H1 (cell line): ENCODE data around the gene GMCL2. TPM values are rescaled to one million over a fixed set of nuclear protein-coding genes. Genes with fewer than 3 reads are reported as not detected.

ENCODE experiments used
- CTCF ChIA-PET: fragments of 300-600 bp; sonication (Branson Sonifier 250); formaldehyde crosslinking; loops from one replicate; lab custom pipeline; 2021; ENCODE audit not compliant: partially characterized antibody; lab: Charles Lee
- POLR2A ChIA-PET: fragments of 300-600 bp; sonication (Branson Sonifier 250); formaldehyde crosslinking; loops from one replicate; lab custom pipeline; 2021; ENCODE audit warnings: inconsistent platforms; ENCODE audit not compliant: partially characterized antibody; lab: Charles Lee
- DNase-seq, 2 experiments: peaks; one replicate each; pipeline versions ENCODE4 v3.0.0 to v3.0.0-alpha.2; 2010 to 2022; ENCODE audit warnings: low spot score in 2 of 2, low read depth in 1 of 2, mixed read lengths in 1 of 2
- FAIRE-seq: peaks from 2 replicates; lab custom pipeline; 2011; peaks lifted over from hg19 to GRCh38; lab: Jason Lieb, UNC
- H2AFZ ChIP-seq: 2 replicates; pipeline ENCODE4 v1.8.1; 2012; ENCODE audit warnings: low read length, inconsistent platforms
- H2AK5ac ChIP-seq: 2 replicates; pipeline ENCODE4 v1.6.1; 2013; ENCODE audit warnings: low read depth, low read length
- H2BK120ac ChIP-seq: replicated peaks from 2 replicates; pipeline ENCODE3; 2013; ENCODE audit warnings: low read depth, low read length, inconsistent platforms
- H2BK12ac ChIP-seq: 2 replicates; pipeline ENCODE4 v1.6.1; 2013; ENCODE audit warnings: low read depth, low read length
- H2BK15ac ChIP-seq: 2 replicates; pipeline ENCODE4 v1.6.1; 2013; ENCODE audit warnings: low read length
- H2BK20ac ChIP-seq: 2 replicates; pipeline ENCODE4 v1.6.1; 2013; ENCODE audit warnings: low read length
- H2BK5ac ChIP-seq: 2 replicates; pipeline ENCODE4 v1.6.1; 2013; ENCODE audit warnings: low read depth, low read length
- H3K14ac ChIP-seq: 2 replicates; pipeline ENCODE4 v1.6.1; 2013; ENCODE audit warnings: inconsistent platforms; ENCODE audit not compliant: insufficient read length
- H3K18ac ChIP-seq: 2 replicates; pipeline ENCODE4 v1.6.1; 2013; ENCODE audit warnings: low read length; ENCODE audit errors: extremely low read depth
- H3K23ac ChIP-seq: 2 replicates; pipeline ENCODE4 v1.6.1; 2013; ENCODE audit warnings: inconsistent platforms; ENCODE audit not compliant: insufficient read length
- H3K23me2 ChIP-seq: 2 replicates; pipeline ENCODE4 v1.6.1; 2013; ENCODE audit warnings: low read depth, low read length
- H3K27ac ChIP-seq: 2 replicates; pipeline ENCODE4 v1.6.1; 2011; ENCODE audit warnings: low read depth, low read length, inconsistent platforms
- H3K27me3 ChIP-seq, 4 experiments: replicated peaks in 1 of 4; 1 replicate in 1 of 4; 2 replicates in 3 of 4; pipeline versions ENCODE4 v1.6.1 to v1.8.1; 2011 to 2013; ENCODE audit warnings: low read length in 3 of 4, mild to moderate bottlenecking in 3 of 4, inconsistent platforms in 2 of 4, mixed read lengths in 2 of 4, moderate library complexity in 1 of 4; ENCODE audit not compliant: control insufficient read depth in 3 of 4, insufficient read depth in 3 of 4; ENCODE audit errors: extremely low read depth in 1 of 4
- H3K36me3 ChIP-seq, 4 experiments: 2 replicates each; pipeline versions ENCODE4 v1.6.1 to v1.8.1; 2011 to 2013; ENCODE audit warnings: mild to moderate bottlenecking in 4 of 4, low read length in 3 of 4, moderate library complexity in 2 of 4, control low read depth in 1 of 4, inconsistent platforms in 1 of 4; ENCODE audit not compliant: insufficient read depth in 4 of 4, control insufficient read depth in 2 of 4
- H3K4ac ChIP-seq: replicated peaks from 2 replicates; pipeline ENCODE3; 2013; ENCODE audit warnings: low read length, low read depth, mixed read lengths, inconsistent platforms; ENCODE audit not compliant: insufficient read length
- H3K4me1 ChIP-seq, 4 experiments: replicated peaks in 1 of 4; 1 replicate in 1 of 4; 2 replicates in 3 of 4; pipeline versions ENCODE4 v1.6.1 to v1.8.1; 2011 to 2013; ENCODE audit warnings: low read length in 3 of 4, inconsistent platforms in 2 of 4, mixed read lengths in 1 of 4; ENCODE audit not compliant: insufficient read depth in 4 of 4, control insufficient read depth in 3 of 4
- H3K4me2 ChIP-seq, 2 experiments: 2 replicates each; pipeline versions ENCODE4 v1.6.1 to v1.8.1; 2011 to 2013; ENCODE audit warnings: low read depth in 2 of 2, low read length in 2 of 2, control low read depth in 1 of 2, inconsistent platforms in 1 of 2, mild to moderate bottlenecking in 1 of 2; ENCODE audit not compliant: insufficient read depth in 1 of 2
- H3K4me3 ChIP-seq, 4 experiments: fragments of 200-600, 300-600 bp in 1 of 4; sonication (generic), shearing (Covaris generic), sonication (Bioruptor Twin) in 1 of 4; 2 replicates each; pipeline versions ENCODE4 v1.5.1 to v1.8.1; 2011 to 2016; ENCODE audit warnings: low read length in 4 of 4, low read depth in 3 of 4, control low read depth in 2 of 4, inconsistent platforms in 2 of 4, mild to moderate bottlenecking in 2 of 4, mixed read lengths in 1 of 4, moderate library complexity in 1 of 4; ENCODE audit not compliant: insufficient read depth in 2 of 4; ENCODE audit errors: extremely low read depth in 1 of 4
- H3K56ac ChIP-seq: replicated peaks from 2 replicates; pipeline ENCODE3; 2013; ENCODE audit warnings: low read depth, mild to moderate bottlenecking, mixed read lengths, low read length, inconsistent platforms; ENCODE audit not compliant: insufficient read length
- H3K79me1 ChIP-seq: 2 replicates; pipeline ENCODE4 v1.6.1; 2013; ENCODE audit warnings: low read depth, low read length, control low read depth
- H3K79me2 ChIP-seq, 2 experiments: 2 replicates each; pipeline versions ENCODE4 v1.6.1 to v1.8.1; 2012 to 2013; ENCODE audit warnings: low read length in 2 of 2, mild to moderate bottlenecking in 2 of 2, inconsistent platforms in 1 of 2; ENCODE audit not compliant: insufficient read depth in 2 of 2, control insufficient read depth in 1 of 2
- H3K9ac ChIP-seq, 4 experiments: replicated peaks in 1 of 4; 1 replicate in 1 of 4; 2 replicates in 3 of 4; pipeline versions ENCODE4 v1.6.1 to v1.8.1; 2011 to 2013; ENCODE audit warnings: low read depth in 3 of 4, low read length in 3 of 4, control low read depth in 2 of 4, mild to moderate bottlenecking in 2 of 4, moderate library complexity in 2 of 4, inconsistent platforms in 1 of 4; ENCODE audit errors: extremely low read depth in 1 of 4
- H3K9me3 ChIP-seq, 2 experiments: 2 replicates each; pipeline versions ENCODE4 v1.6.1 to v1.8.1; 2012 to 2013; ENCODE audit warnings: mild to moderate bottlenecking in 2 of 2, moderate library complexity in 2 of 2, control low read depth in 1 of 2, inconsistent platforms in 1 of 2, low read depth in 1 of 2, low read length in 1 of 2, mixed read lengths in 1 of 2; ENCODE audit not compliant: insufficient read depth in 2 of 2
- H4K20me1 ChIP-seq, 2 experiments: replicated peaks in 1 of 2; 2 replicates each; pipeline versions ENCODE3 to v1.8.1; 2011 to 2013; ENCODE audit warnings: inconsistent platforms in 2 of 2, low read length in 2 of 2, mild to moderate bottlenecking in 1 of 2; ENCODE audit not compliant: insufficient read depth in 2 of 2, control insufficient read depth in 1 of 2
- H4K5ac ChIP-seq: 2 replicates; pipeline ENCODE4 v1.6.1; 2013; ENCODE audit warnings: low read length, low read depth, mixed read lengths, inconsistent platforms; ENCODE audit not compliant: insufficient read length
- H4K8ac ChIP-seq: 2 replicates; pipeline ENCODE4 v1.8.0; 2013; ENCODE audit warnings: mild to moderate bottlenecking, moderate library complexity, low read length, inconsistent platforms; ENCODE audit not compliant: insufficient read depth; ENCODE audit errors: extremely low read depth
- H4K91ac ChIP-seq: replicated peaks from 2 replicates; pipeline ENCODE3; 2013; ENCODE audit warnings: low read length, mixed read lengths, inconsistent platforms; ENCODE audit not compliant: insufficient read length
- CBX8 ChIP-seq: fragments of 300-800, 300-1000 bp; sonication (generic); IDR thresholded peaks from 2 replicates; pipeline ENCODE4 v1.7.1; 2016; ENCODE audit warnings: low read depth, low read length, borderline replicate concordance
- EP300 ChIP-seq, 2 experiments: IDR thresholded peaks; 1 replicate in 1 of 2; 2 replicates in 1 of 2; pipeline ENCODE4 v1.6.1; 2011 to 2012; ENCODE audit warnings: low read depth in 2 of 2, low read length in 2 of 2, mild to moderate bottlenecking in 2 of 2, borderline replicate concordance in 1 of 2, inconsistent platforms in 1 of 2, moderate library complexity in 1 of 2
- EZH2 ChIP-seq: fragments of 200-600 bp; sonication (generic); IDR thresholded peaks from 2 replicates; pipeline ENCODE4 v1.7.1; 2012; ENCODE audit warnings: low read depth, mild to moderate bottlenecking, moderate library complexity, low read length, inconsistent platforms; ENCODE audit not compliant: severe bottlenecking
- HDAC6 ChIP-seq: IDR thresholded peaks from one replicate; pipeline ENCODE4 v1.7.1; 2012; ENCODE audit warnings: low read depth, mild to moderate bottlenecking, inconsistent platforms, low read length, moderate library complexity
- KDM1A ChIP-seq: fragments of 200-600, 300-600 bp; sonication (generic); IDR thresholded peaks from 2 replicates; pipeline ENCODE4 v1.7.1; 2016; ENCODE audit warnings: mild to moderate bottlenecking, low read length, borderline replicate concordance
- KDM5A ChIP-seq: fragments of 200-600 bp; IDR thresholded peaks from 2 replicates; pipeline ENCODE4 v1.7.1; 2012; ENCODE audit warnings: mild to moderate bottlenecking, low read length, inconsistent platforms, mixed read lengths
- NRF1 ChIP-seq: IDR thresholded peaks from 2 replicates; pipeline ENCODE4 v1.6.1; 2011; ENCODE audit warnings: mild to moderate bottlenecking, low read depth, low read length, improper control_type of control experiment
- PHF8 ChIP-seq: fragments of 200-600 bp; sonication (generic); conservative IDR thresholded peaks from 2 replicates; pipeline ENCODE4 v1.7.1; 2012; ENCODE audit warnings: low read depth, mild to moderate bottlenecking, inconsistent platforms, low read length, moderate library complexity
- POLR2A ChIP-seq, 2 experiments: IDR thresholded peaks; 1 replicate in 1 of 2; 2 replicates in 1 of 2; pipeline ENCODE4 v1.6.1; 2011; ENCODE audit warnings: low read depth in 2 of 2, low read length in 2 of 2, mild to moderate bottlenecking in 2 of 2; ENCODE audit errors: control extremely low read depth in 1 of 2
- YY1 ChIP-seq: IDR thresholded peaks from 2 replicates; pipeline ENCODE4 v1.6.1; 2011; ENCODE audit warnings: low read depth, mild to moderate bottlenecking, low read length
- WGBS, 2 experiments: shearing (Covaris generic) in 1 of 2; methylation state at CpG; one replicate each; pipeline versions ENCODE4 v1.1.6 to v1.1.7; 2013 to 2015; ENCODE audit warnings: low lambda C conversion rate in 2 of 2, mixed read lengths in 2 of 2, inconsistent platforms in 1 of 2, low coverage in 1 of 2, missing lambda C conversion rate in 1 of 2; ENCODE audit not compliant: insufficient replicate concordance in 2 of 2, insufficient coverage in 1 of 2, insufficient read length in 1 of 2; ENCODE audit errors: extremely low coverage in 1 of 2, missing lambda C conversion rate in 1 of 2; 5-methylcytosine and 5-hydroxymethylcytosine counted together
- polyA plus RNA-seq, 7 experiments: library from polyadenylated mRNA; depleted of rRNA in 3 of 7; stranded (reverse) in 5 of 7; unstranded in 2 of 7; fragments of >200 nt in 5 of 7; fragments of 200-250 nt in 2 of 7; gene quantifications; 1 replicate in 5 of 7; 2 replicates in 1 of 7; 4 replicates in 1 of 7; pipeline versions ENCODE4 v1.2.1 to v1.2.3, GENCODE V29; 2011 to 2013; ENCODE audit warnings: missing spikeins in 2 of 7, mixed read lengths in 2 of 7
- total RNA-seq: library from RNA; stranded (reverse); fragmentation: NEBNext Ultra II Directional; extraction: Animal tissue kit (Norgen Biotek cat#: 25700); gene quantifications from 2 replicates; pipeline ENCODE4 v1.2.1, GENCODE V29; 2021

GMCL2 gene
- total and polyA plus RNA-seq, 2 of the 8 experiments (the other 6 are each of a cell fraction or from before 2014, with no cell fraction given) = 0.13 TPM; not detected in 1

GRCh38 chr5:178202541-178202940 lies 15.4 kb upstream of the GMCL2 start:
- no peak overlapping the region for H2BK15ac ChIP-seq
- H3K36me3 ChIP-seq = peaks cover 15 to 24% (median 20%) of the 10 kb centered on the region in 4 experiments
- FAIRE-seq = no peak
- H3K27ac ChIP-seq = no peak overlapping the region
- H3K9me3 ChIP-seq = no peaks in the 10 kb centered on the region
- peaks cover 22% of the 10 kb centered on the region in 2 experiments for H4K20me1 ChIP-seq
- H2BK12ac ChIP-seq = no peak overlapping the region
- no peak overlapping the region for H3K18ac ChIP-seq
- no peak overlapping the region for H2BK5ac ChIP-seq
- no peaks in the 10 kb centered on the region for H3K27me3 ChIP-seq
- H3K79me2 ChIP-seq = peaks cover 27 to 33% of the 10 kb centered on the region in 2 experiments
- WGBS, 2 experiments = 92% methylated on average over 10 of the region's 10 CpGs; no CpG with 5 or more reads in 1 of the 2 experiments
- peaks cover 0 to 10% (median 4%) of the 10 kb centered on the region in 4 experiments; a peak in 5 of 7 replicates for H3K4me1 ChIP-seq
- H2AK5ac ChIP-seq = no peak overlapping the region
- no peak overlapping the region for H3K4me3 ChIP-seq
- no peak overlapping the region for H3K9ac ChIP-seq
- H3K4me2 ChIP-seq = no peak overlapping the region
- peaks cover 10% of the 10 kb centered on the region for H3K79me1 ChIP-seq
- CTCF ChIA-PET = interaction anchor here (0.7 to 1.6 kb wide), 6 partner anchors 9 to 359 kb away, joined by 3 read pairs; no protein-coding TSS in a partner anchor
- no peak overlapping the region for H4K91ac ChIP-seq
- H3K56ac ChIP-seq = no peak overlapping the region
- H3K23ac ChIP-seq = no peak overlapping the region
- POLR2A ChIA-PET = interaction anchor here (1.4 to 38.5 kb wide), 5 partner anchors 1 to 88 kb away, joined by 6 to 985 read pairs (median 13); partner anchors contain the start of genes GMCL2, HNRNPAB, NHP2 and PHYKPL
- no peak overlapping the region for H4K8ac ChIP-seq
- H3K4ac ChIP-seq = no peak overlapping the region
- no peak overlapping the region for H2BK120ac ChIP-seq
- no peak overlapping the region for H4K5ac ChIP-seq
- no peak for DNase-seq
- H2AFZ ChIP-seq = no peak overlapping the region
- H3K23me2 ChIP-seq = peaks cover 4% of the 10 kb centered on the region
- H2BK20ac ChIP-seq = no peak overlapping the region
- H3K14ac ChIP-seq = no peak overlapping the region
- TF ChIP-seq YY1 (no peak), PHF8 (no peak), EP300 (IDR thresholded peaks at IDR 0.05; ENCODE audit: borderline replicate concordance in 1 of 2, low read depth in 2 of 2, low read length in 2 of 2) (no peak), KDM5A (no peak), KDM1A (no peak), CBX8 (no peak), HDAC6 (no peak), POLR2A (IDR thresholded peaks at IDR 0.05; ENCODE audit: control extremely low read depth in 1 of 2, low read depth in 2 of 2, low read length in 2 of 2) (no peak), NRF1 (no peak), EZH2 (no peak)
